Chondrocyte (in vitro differentiated cells): ENCODE results near the gene ECT2. TPM values are rescaled to one million over a fixed set of nuclear protein-coding genes. Genes with fewer than 3 reads are reported as not detected.
"Not testable (repeated sequence)": the region's sequence is repeated elsewhere in the genome, so short reads cannot be mapped to it uniquely, and the experiment has no call there.

ENCODE experiments used
- DNase-seq: peaks from one replicate; pipeline ENCODE4 v3.0.0; 2021; ENCODE audit warnings: mixed read lengths, low spot score
- H3K27ac Mint-ChIP-seq: one replicate; pipeline ENCODE4 v1.8.0; 2021; ENCODE audit warnings: mild to moderate bottlenecking, moderate library complexity, mixed read lengths; ENCODE audit not compliant: unreplicated experiment
- H3K27me3 Mint-ChIP-seq: 2 replicates; pipeline ENCODE4 v1.8.0; 2021; ENCODE audit warnings: low read depth, mixed read lengths
- H3K36me3 Mint-ChIP-seq: 2 replicates; pipeline ENCODE4 v1.8.0; 2021; ENCODE audit warnings: low read depth, mixed read lengths
- H3K4me1 Mint-ChIP-seq: 2 replicates; pipeline ENCODE4 v1.8.0; 2021; ENCODE audit warnings: low read depth, mild to moderate bottlenecking, mixed read lengths
- H3K4me3 Mint-ChIP-seq: one replicate; pipeline ENCODE4 v1.8.0; 2021; ENCODE audit warnings: mild to moderate bottlenecking, moderate library complexity, mixed read lengths; ENCODE audit not compliant: unreplicated experiment
- H3K9me3 Mint-ChIP-seq: 2 replicates; pipeline ENCODE4 v1.8.0; 2021; ENCODE audit warnings: low read depth, mixed read lengths
- total RNA-seq: library from RNA; stranded (reverse); gene quantifications from 3 replicates; pipeline ENCODE4 v1.2.1, GENCODE V29; 2021
- TF ChIP-seq, protein P1 (sequence below): fragments of 200-600 bp; sonication (generic); IDR thresholded peaks from 2 replicates; pipeline ENCODE4 v1.5.0; 2021; ENCODE audit warnings: antibody characterized with exemption, mild to moderate bottlenecking, moderate library complexity

The ECT2 gene
- total RNA-seq, 1 donor from 2014 or later, result 17.2 TPM

DNA sequence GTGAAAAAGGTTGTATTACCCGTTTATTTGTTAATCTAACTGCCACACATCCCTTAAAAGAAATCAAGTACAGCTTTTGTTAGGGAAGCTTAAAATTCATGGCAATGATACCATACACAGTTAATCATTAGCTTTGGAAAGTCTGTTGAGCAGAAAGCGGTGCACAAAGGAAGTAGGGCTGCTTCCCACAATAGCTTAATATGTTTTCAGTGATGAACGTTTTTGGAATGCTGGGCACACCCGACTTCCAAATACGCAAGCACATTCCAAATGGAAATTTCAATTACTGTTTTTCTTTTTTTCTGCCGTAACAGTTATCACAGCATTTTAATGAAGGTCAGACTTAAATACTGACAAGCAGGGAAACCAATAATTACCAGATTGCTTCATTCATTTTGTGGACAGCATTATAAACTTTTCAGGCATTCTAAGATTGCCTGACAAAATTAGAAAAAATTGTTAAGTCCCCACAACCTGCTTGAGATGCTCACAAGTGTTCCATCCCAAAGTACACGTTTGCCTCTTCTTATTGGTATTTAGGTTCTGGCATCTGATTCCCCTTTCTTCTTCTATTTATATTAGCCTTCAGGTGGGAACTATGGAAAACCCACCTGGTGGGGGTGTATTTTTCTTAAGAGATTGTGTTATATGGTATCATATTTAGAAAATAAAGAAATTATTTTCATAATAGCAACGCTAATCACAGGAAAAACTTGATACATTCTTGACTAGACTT is 1.1 kb upstream of the ECT2 start:
- Mint-ChIP-seq H3K4me3 (peak overlapping the region; percentile 95), H3K27me3 (no peaks in the 10 kb centered on the region), H3K4me1 (peaks cover 55% of the 10 kb centered on the region), H3K27ac (peak overlapping the region; percentile 100), H3K36me3 (no peaks in the 10 kb centered on the region), H3K9me3 (no peaks in the 10 kb centered on the region)
- DNase-seq, result no peak
- TF ChIP-seq, protein P1, sequence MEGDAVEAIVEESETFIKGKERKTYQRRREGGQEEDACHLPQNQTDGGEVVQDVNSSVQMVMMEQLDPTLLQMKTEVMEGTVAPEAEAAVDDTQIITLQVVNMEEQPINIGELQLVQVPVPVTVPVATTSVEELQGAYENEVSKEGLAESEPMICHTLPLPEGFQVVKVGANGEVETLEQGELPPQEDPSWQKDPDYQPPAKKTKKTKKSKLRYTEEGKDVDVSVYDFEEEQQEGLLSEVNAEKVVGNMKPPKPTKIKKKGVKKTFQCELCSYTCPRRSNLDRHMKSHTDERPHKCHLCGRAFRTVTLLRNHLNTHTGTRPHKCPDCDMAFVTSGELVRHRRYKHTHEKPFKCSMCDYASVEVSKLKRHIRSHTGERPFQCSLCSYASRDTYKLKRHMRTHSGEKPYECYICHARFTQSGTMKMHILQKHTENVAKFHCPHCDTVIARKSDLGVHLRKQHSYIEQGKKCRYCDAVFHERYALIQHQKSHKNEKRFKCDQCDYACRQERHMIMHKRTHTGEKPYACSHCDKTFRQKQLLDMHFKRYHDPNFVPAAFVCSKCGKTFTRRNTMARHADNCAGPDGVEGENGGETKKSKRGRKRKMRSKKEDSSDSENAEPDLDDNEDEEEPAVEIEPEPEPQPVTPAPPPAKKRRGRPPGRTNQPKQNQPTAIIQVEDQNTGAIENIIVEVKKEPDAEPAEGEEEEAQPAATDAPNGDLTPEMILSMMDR, result no peak

DNA sequence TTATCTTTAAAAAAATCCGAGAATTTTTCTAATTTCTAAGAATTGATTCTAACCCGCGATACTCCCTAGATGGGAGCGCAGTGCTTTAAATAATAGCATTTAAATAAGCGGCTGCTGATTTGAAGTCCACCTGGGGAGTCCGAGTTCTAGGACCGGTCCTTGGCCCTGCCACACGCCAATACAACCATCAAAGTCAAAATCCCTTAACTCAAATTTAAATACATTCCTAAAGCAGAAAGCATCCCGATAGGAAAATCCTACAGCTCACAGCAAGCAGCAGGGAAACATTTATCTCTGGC is 508 bp upstream of the ECT2 start:
- TF ChIP-seq, protein P1, result no peak
- H3K27ac Mint-ChIP-seq, result peak overlapping the region; percentile 100
- no peaks in the 10 kb centered on the region for H3K36me3 Mint-ChIP-seq
- no peaks in the 10 kb centered on the region for H3K9me3 Mint-ChIP-seq
- H3K27me3 Mint-ChIP-seq, result no peaks in the 10 kb centered on the region
- DNase-seq, result no peak
- peaks cover 59% of the 10 kb centered on the region for H3K4me1 Mint-ChIP-seq
- H3K4me3 Mint-ChIP-seq, result peak overlapping the region; percentile 95

DNA sequence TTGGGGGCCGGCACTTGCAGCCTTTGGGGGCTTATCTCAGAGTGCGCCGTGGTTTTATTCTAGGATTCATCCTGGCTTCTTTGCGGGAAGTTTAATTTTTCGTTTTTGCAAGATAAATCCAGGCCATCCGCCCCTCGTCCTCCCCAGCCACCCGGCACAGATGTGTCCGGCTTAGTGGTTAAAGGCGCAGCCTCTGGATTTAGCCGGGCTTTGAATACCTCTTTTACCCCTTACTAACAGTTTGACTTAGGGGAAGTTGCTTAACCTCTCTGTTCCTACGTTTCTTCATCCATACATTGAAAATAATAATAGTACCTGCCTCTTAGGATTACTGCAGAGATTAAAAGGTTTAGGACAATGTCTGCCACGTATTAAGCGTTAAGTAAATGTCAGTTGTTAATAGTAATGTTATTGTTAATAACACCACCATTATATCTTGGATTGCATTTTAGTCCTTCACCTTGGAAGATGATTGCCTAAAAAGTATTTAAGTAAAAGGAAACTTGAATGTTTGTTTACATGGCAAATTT is 714 bp downstream of the ECT2 start:
- no peak for DNase-seq
- H3K27ac Mint-ChIP-seq, result peak overlapping the region; percentile 100
- TF ChIP-seq, protein P1, result no peak
- H3K27me3 Mint-ChIP-seq, result no peaks in the 10 kb centered on the region
- H3K4me3 Mint-ChIP-seq, result peak overlapping the region; percentile 95
- H3K4me1 Mint-ChIP-seq, result peaks cover 57% of the 10 kb centered on the region
- H3K36me3 Mint-ChIP-seq, result no peaks in the 10 kb centered on the region
- no peaks in the 10 kb centered on the region for H3K9me3 Mint-ChIP-seq

DNA sequence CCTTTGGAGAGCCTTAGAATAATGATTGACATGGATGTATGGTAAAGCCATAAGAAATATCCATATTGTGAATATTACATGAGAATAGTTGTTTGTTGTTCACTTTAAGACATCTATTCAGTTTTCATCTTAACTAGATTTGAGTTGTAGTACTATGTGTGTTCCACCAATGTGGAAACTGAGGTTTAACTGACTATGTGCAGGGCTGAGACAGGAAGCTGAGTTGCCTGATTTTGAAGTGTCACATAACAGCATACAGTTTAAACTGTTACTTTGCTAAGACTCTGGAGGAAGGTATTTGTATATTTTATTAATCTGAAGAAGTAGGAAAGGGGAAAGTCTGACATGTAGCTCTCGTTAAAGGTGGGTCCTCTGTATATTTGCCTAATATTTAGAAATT is 2.1 kb downstream of the ECT2 start:
- no peaks in the 10 kb centered on the region for H3K9me3 Mint-ChIP-seq
- no peak overlapping the region for H3K4me3 Mint-ChIP-seq
- peaks cover 50% of the 10 kb centered on the region for H3K4me1 Mint-ChIP-seq
- no peaks in the 10 kb centered on the region for H3K36me3 Mint-ChIP-seq
- no peak overlapping the region for H3K27ac Mint-ChIP-seq
- TF ChIP-seq, protein P1, result no peak
- DNase-seq, result no peak
- H3K27me3 Mint-ChIP-seq, result no peaks in the 10 kb centered on the region

DNA sequence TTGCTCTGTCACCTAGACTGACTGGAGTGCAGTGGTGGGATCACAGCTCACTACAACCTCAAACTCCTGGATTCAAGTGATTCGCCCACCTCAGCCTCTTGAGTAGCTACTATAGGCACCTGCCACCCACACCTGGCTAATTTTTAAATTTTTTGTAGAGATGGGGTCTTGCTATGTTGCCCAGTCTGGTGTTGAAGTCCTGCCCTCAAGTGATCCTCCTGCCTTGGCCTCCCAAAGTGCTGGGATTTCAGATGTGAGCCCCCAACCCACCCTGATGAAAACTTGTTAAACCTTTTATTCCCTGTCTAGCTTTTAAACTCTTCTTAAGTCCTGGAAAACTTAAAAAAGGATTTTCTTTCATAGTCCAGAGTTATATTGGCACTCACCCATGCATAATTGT is 2.6 kb downstream of the ECT2 start:
- DNase-seq, result no peak
- Mint-ChIP-seq H3K27ac (no peak overlapping the region), H3K4me3 (no peak overlapping the region), H3K36me3 (no peaks in the 10 kb centered on the region), H3K4me1 (peaks cover 50% of the 10 kb centered on the region), H3K9me3 (no peaks in the 10 kb centered on the region), H3K27me3 (no peaks in the 10 kb centered on the region)
- TF ChIP-seq, protein P1, result no peak

DNA sequence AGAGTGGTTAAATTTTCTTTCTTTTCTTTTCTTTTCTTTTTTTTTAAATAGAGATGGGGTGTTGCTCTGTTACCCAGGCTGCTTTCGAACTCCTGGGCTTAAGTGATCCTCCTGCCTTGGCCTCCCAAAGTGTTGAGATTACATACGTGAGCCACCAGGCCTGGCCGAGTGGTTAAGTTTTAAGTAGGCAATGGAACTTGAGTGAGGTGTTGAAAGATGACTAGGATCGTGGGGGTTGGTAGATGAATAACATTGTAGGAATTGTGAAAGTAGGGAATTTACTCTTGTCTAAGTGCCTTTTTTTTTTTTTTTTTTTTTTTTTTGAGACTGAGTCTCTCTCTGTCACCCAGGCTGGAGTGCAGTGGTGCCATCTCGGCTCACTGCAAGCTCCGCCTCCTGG is 9.9 kb downstream of the ECT2 start:
- H3K4me1 Mint-ChIP-seq, DNase-seq, H3K27me3 Mint-ChIP-seq, H3K4me3 Mint-ChIP-seq, H3K9me3 Mint-ChIP-seq: not testable (repeated sequence)
- H3K27ac Mint-ChIP-seq, result peak overlapping the region; percentile 22
- peaks cover 21% of the 10 kb centered on the region for H3K36me3 Mint-ChIP-seq
